Daoy (cell line): ENCODE data around the gene TMEM248. TPM values are rescaled to one million over a fixed set of nuclear protein-coding genes. Genes with fewer than 3 reads are reported as not detected.
A peak's percentile ranks its signal among the peaks of the same experiment; 100 is the strongest.
"Not testable (repeated sequence)": the region's sequence is repeated elsewhere in the genome, so short reads cannot be mapped to it uniquely, and the experiment has no call there.

Experiments
- DNase-seq: peaks from one replicate; pipeline ENCODE4 v3.0.0-alpha.2; 2015; ENCODE audit warnings: low read depth
- total RNA-seq: library from RNA; depleted of rRNA; stranded (reverse); fragments of >200 nt; shearing (Covaris generic); gene quantifications from 2 replicates; pipeline ENCODE4 v1.2.3, GENCODE V29; 2014; rRNA removed

The TMEM248 gene
- total RNA-seq, 1 experiment from 2014 or later, result 146 TPM

GRCh38 chr7:67000601-67001258 lies 79.7 kb downstream of the TMEM248 start:
- DNase-seq, result peak; percentile 21

GRCh38 chr7:67004145-67004544 lies 83.1 kb downstream of the TMEM248 start:
- DNase-seq, result not testable (repeated sequence)

DNA sequence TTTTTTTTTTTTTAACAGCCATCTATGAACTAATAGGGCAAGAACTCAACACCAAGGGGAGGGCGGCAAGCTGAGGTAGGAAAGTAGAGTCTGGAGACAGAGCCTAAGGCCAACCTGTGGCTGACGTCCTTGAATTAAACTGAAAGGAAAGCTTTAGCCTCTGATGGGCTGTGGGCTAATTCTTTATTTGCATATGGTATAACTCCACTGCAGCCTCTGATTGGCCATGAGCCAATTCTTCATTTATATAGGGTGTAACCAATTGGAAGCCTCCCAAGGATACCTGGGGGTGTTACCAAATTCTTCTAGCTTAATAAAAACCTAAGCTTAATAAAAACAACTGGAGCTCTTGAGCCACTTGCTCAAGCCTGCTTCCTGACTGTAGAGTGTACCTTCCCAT lies 85.9 kb downstream of the TMEM248 start:
- DNase-seq, result no peak

Other genes starting within 250 kb of the TMEM248 start
- gene RABGEF1, start 180.5 kb upstream of the TMEM248 start, total RNA-seq, result 52.6 and 55.0 TPM in 2 replicates
- 185 and 206 TPM in 2 replicates for gene SBDS, start 74.4 kb downstream of the TMEM248 start, total RNA-seq
- 34.5 and 43.1 TPM in 2 replicates for gene TYW1, start 75.6 kb downstream of the TMEM248 start, total RNA-seq